HG03469 (cell line): Measurements from ENCODE around the gene SAMD7.

Experiments
- ATAC-seq: cut with Tn5 transposase; IDR thresholded peaks from one replicate; pipeline ENCODE4 v1.9.1; 2021; ENCODE audit warnings: mild to moderate bottlenecking, moderate library complexity, moderate number of reproducible peaks; ENCODE audit not compliant: unreplicated experiment

SAMD7 gene

GRCh38 chr3:169965562-169966427, 54.4 kb downstream of the SAMD7 start:
- peak; percentile 12 for ATAC-seq

GRCh38 chr3:169966428-169966950, 55.1 kb downstream of the SAMD7 start, which contains the start of gene SEC62:
Gene SEC62, plus strand, starts transcription at chr3:169966807. Its CDS starts 16 bp downstream, at chr3:169966823.
- peak; percentile 77 for ATAC-seq

GRCh38 chr3:169966951-169967915, 55.9 kb downstream of the SAMD7 start:
- ATAC-seq: no peak

GRCh38 chr3:169968224-169968885, 57.0 kb downstream of the SAMD7 start:
- no peak for ATAC-seq

- no peak for ATAC-seq
These were observed 58.1 kb downstream of the SAMD7 start for GRCh38 chr3:169969174-169970095.

GRCh38 chr3:169970847-169971246, 59.5 kb downstream of the SAMD7 start:
- no peak for ATAC-seq

- no peak for ATAC-seq
These were observed 60.1 kb downstream of the SAMD7 start for GRCh38 chr3:169971522-169971921.

GRCh38 chr3:169980055-169980454, 68.7 kb downstream of the SAMD7 start:
- no peak for ATAC-seq

GRCh38 chr3:169984292-169984691, 72.9 kb downstream of the SAMD7 start:
- no peak for ATAC-seq
